IgD-negative memory B cell (primary cell): Measurements from ENCODE around the gene PON1. TPM values are rescaled to one million over a fixed set of nuclear protein-coding genes. Genes with fewer than 3 reads are reported as not detected.

ENCODE experiments used
- H3K27ac Mint-ChIP-seq, 3 donors: one replicate each; pipeline ENCODE4 v1.8.0; 2020 to 2022; ENCODE audit warnings: mild to moderate bottlenecking in 3 of 3, mixed read lengths in 3 of 3, moderate library complexity in 1 of 3
- H3K27me3 Mint-ChIP-seq: one replicate; pipeline ENCODE4 v1.8.0; 2021; ENCODE audit warnings: mixed read lengths
- H3K36me3 Mint-ChIP-seq: one replicate; pipeline ENCODE4 v1.8.0; 2020; ENCODE audit warnings: mild to moderate bottlenecking, mixed read lengths
- H3K4me1 Mint-ChIP-seq, 3 donors: one replicate each; pipeline ENCODE4 v1.8.0; 2020 to 2022; ENCODE audit warnings: mixed read lengths in 3 of 3, mild to moderate bottlenecking in 1 of 3
- H3K4me3 Mint-ChIP-seq, 4 donors: one replicate each; pipeline ENCODE4 v1.8.0; 2020 to 2022; ENCODE audit warnings: mild to moderate bottlenecking in 4 of 4, mixed read lengths in 4 of 4, moderate library complexity in 3 of 4
- H3K9me3 Mint-ChIP-seq, 3 donors: one replicate each; pipeline ENCODE4 v1.8.0; 2020 to 2021; ENCODE audit warnings: mixed read lengths in 3 of 3, mild to moderate bottlenecking in 1 of 3
- polyA plus RNA-seq: library from polyadenylated mRNA; unstranded; fragments of 300-500 nt; fragmentation: Illumina TruSeq; gene quantifications from one replicate; pipeline ENCODE4 v1.2.3, GENCODE V29; 2021

Gene PON1
- polyA plus RNA-seq, 1 donor from 2014 or later, result not detected

DNA sequence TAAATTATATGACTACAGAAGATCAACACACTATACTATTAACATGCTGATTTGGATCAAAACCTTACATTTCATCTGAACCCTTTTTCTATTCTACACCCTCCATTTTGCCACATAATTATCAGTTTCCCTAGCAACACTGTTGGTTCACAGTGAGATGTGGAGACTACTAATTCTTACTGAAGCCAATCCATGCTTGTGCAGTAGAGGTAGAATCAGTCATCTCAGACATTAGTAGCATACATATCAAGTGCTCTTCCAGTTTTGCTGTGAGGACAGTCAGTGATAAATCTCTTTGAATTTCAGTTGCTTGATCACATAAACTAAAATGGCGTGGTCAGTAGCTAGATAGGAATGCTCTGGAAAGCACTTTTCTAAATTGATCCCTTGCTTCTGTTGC is 70.3 kb downstream of the PON1 start:
- Mint-ChIP-seq H3K4me1 (no peaks in the 10 kb centered on the region), H3K27ac (no peak overlapping the region), H3K9me3 (no peaks in the 10 kb centered on the region), H3K36me3 (peaks cover 1% of the 10 kb centered on the region), H3K4me3 (no peak overlapping the region), H3K27me3 (peaks cover 3% of the 10 kb centered on the region)

DNA sequence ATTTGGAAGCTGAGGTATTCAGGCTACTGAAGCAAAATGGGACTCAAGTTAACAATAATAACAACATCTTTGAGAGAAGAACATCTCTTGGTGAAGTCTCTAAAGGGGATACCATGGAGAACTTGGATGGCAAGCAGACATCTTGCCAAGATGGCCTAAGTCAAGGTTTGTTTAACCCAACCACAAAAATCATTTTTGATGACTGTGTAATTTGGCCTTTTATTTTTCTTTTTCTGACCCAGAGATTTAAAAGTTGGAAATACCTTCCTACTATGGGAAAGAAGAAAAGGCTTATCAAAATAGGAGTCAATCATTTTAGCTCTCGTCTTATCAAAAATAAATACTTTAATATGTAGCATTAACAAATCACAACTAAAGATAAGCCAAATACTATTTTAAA is 72.4 kb downstream of the PON1 start:
- Mint-ChIP-seq H3K27ac (no peak overlapping the region), H3K4me1 (peaks cover 0 to under 1% (median 0%) of the 10 kb centered on the region in 3 donors), H3K9me3 (no peaks in the 10 kb centered on the region), H3K4me3 (no peak overlapping the region), H3K36me3 (peaks cover 1% of the 10 kb centered on the region), H3K27me3 (peaks cover 4% of the 10 kb centered on the region)

DNA sequence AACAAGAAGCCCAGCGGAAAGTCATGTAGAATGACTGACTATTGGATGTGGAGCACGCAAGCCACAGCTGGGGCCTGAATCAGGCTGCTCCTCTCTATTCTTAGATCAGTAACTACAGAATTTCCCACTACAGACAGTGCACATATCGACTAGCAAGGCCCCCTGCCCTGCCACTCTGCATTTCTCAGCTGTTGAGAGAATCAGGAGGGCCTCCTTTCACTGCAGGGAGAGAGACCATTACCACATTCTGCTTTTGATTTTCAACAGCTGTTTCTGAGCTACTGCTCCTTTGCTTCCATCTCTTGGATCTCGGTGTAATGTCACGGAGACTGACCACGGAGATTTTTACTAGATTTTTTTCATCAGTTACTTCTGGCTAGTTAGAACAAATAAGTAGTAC is 73.8 kb downstream of the PON1 start:
- peaks cover 4% of the 10 kb centered on the region for H3K27me3 Mint-ChIP-seq
- no peak overlapping the region for H3K27ac Mint-ChIP-seq
- H3K4me1 Mint-ChIP-seq, result peaks cover 0 to 2% (median 0%) of the 10 kb centered on the region in 3 donors
- no peak overlapping the region for H3K4me3 Mint-ChIP-seq
- H3K36me3 Mint-ChIP-seq, result peaks cover 1% of the 10 kb centered on the region
- no peaks in the 10 kb centered on the region for H3K9me3 Mint-ChIP-seq

Other genes with a start within 250 kb of the PON1 start
- not detected for gene PON3, start 71.8 kb upstream of the PON1 start, polyA plus RNA-seq
- 1.7 TPM for gene PON2, start 110.5 kb upstream of the PON1 start, polyA plus RNA-seq
- gene ASB4, start 161.4 kb upstream of the PON1 start, polyA plus RNA-seq, result not detected